Measurements from ENCODE around the gene SNIP1.
"Not testable (repeated sequence)": the region's sequence is repeated elsewhere in the genome, so short reads cannot be mapped to it uniquely, and the experiment has no call there.

SNIP1 gene

DNA sequence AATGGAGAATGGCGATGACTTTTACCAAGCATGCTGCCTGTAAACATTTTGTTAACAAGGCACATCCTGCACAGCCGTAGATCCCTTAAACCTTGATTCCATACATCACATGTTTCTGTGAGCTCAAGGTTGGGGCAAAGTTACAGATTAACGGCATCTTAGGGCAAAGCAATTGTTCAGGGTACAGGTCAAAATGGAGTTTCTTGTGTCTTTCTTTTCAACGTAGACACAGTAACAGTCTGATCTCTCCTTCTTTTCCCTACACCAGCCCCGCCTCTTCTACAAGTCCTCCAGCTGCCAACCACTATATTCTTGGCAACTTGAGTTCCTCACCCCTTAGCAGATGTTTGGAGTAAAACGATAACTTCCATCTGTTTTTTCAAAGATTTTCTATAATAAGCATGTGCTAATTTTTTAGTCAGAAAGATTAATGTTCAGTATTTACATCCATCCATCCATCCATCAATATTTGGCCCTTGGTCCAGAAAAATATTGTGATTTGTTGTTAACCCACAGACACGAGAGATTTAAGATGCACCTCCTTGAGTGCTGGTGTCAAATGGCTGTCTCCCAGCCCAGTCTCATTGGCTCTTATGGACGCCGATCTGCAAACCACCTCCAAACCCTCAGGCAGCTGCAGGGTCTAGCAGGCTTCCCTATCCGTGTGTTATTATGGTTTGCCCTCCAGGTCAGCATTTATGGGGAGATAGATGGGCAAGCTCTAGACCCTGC is 6.5 kb upstream of the SNIP1 start:
- Mint-ChIP-seq H3K9me3 (peaks cover 2% of the 10 kb centered on the region), H3K4me1 (peaks cover 34% of the 10 kb centered on the region), H3K36me3 (ENCODE audit: low read depth) (peaks cover 25% of the 10 kb centered on the region), H3K4me3 (no peak overlapping the region), H3K27me3 (ENCODE audit: low read depth, poor library complexity) (peaks cover 3% of the 10 kb centered on the region), H3K27ac (no peak overlapping the region)
- TF ChIP-seq, protein P1, sequence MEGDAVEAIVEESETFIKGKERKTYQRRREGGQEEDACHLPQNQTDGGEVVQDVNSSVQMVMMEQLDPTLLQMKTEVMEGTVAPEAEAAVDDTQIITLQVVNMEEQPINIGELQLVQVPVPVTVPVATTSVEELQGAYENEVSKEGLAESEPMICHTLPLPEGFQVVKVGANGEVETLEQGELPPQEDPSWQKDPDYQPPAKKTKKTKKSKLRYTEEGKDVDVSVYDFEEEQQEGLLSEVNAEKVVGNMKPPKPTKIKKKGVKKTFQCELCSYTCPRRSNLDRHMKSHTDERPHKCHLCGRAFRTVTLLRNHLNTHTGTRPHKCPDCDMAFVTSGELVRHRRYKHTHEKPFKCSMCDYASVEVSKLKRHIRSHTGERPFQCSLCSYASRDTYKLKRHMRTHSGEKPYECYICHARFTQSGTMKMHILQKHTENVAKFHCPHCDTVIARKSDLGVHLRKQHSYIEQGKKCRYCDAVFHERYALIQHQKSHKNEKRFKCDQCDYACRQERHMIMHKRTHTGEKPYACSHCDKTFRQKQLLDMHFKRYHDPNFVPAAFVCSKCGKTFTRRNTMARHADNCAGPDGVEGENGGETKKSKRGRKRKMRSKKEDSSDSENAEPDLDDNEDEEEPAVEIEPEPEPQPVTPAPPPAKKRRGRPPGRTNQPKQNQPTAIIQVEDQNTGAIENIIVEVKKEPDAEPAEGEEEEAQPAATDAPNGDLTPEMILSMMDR (IDR thresholded peaks at IDR 0.05), result no peak
- no peak for DNase-seq

DNA sequence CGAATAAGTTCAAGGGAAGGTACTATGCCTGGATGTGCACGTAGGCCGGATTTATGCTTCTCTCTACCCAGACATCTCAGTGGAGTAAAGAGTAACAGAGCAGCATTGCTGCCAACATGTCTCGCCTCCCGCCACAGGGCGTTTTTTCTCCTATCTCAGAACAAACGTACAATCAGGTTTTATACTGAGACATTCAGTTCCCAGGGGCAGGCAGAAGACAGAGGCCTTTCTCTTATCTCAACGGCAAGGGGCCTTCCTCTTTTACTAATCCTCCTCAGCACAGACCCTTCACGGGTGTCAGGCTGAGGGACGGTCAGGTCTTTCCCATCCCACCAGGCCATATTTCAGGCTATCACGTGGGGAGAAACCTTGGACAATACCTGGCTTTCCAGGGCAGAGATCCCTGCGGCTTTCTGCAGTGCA is 5.9 kb upstream of the SNIP1 start:
- not testable (repeated sequence) for H3K27me3 Mint-ChIP-seq (ENCODE audit: low read depth, poor library complexity); H3K4me3 Mint-ChIP-seq; H3K9me3 Mint-ChIP-seq; H3K27ac Mint-ChIP-seq; DNase-seq
- Mint-ChIP-seq H3K4me1 (peaks cover 34% of the 10 kb centered on the region), H3K36me3 (ENCODE audit: low read depth) (peaks cover 22% of the 10 kb centered on the region)

DNA sequence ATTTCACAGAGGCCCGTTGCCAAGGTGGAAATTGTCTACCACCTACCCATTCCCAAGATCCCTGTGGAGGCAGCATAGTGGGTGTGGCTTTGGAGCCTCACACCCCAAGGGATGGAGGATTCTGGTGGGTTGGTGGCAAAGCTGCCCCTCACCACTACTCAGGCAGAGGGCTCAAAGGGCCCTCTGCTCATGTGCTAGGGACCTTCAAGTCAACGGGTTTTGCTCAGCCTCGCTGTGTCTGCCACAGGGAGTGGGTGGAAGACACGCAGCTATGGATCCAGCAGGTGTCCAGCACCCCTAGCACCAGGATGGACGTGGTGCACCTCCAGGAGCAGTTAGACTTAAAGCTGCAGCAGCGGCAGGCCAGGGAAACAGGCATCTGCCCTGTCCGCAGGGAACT is 5.0 kb upstream of the SNIP1 start:
- TF ChIP-seq, protein P1 (IDR thresholded peaks at IDR 0.05), result no peak
- Mint-ChIP-seq H3K4me3 (peak overlapping the region; percentile 45), H3K27me3 (ENCODE audit: low read depth, poor library complexity) (peaks cover 3% of the 10 kb centered on the region), H3K9me3 (peaks cover 12% of the 10 kb centered on the region), H3K27ac (no peak overlapping the region), H3K36me3 (ENCODE audit: low read depth) (peaks cover 22% of the 10 kb centered on the region), H3K4me1 (peaks cover 36% of the 10 kb centered on the region)
- no peak for DNase-seq

DNA sequence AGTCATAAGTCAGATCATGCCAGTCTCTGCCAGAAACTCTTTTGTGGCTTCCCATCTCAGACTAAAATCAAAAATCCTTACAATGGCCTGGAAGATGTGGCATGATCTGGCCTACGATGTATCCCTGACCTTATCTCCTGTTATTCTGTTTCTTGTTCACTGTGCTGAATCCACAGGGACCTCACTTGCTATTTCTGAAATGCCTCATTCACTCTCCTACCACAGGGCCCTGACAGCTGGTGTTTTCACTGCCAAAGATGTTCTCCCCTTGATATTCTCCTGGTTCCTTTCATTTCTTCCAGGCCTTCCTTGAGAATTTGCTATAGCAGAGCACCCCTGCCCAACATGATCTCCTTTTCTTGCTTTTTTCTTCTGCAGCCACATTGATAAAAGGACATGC is 4.3 kb upstream of the SNIP1 start:
- Mint-ChIP-seq H3K4me1 (peaks cover 42% of the 10 kb centered on the region), H3K27ac (no peak overlapping the region), H3K4me3 (peak overlapping the region; percentile 97)

DNA sequence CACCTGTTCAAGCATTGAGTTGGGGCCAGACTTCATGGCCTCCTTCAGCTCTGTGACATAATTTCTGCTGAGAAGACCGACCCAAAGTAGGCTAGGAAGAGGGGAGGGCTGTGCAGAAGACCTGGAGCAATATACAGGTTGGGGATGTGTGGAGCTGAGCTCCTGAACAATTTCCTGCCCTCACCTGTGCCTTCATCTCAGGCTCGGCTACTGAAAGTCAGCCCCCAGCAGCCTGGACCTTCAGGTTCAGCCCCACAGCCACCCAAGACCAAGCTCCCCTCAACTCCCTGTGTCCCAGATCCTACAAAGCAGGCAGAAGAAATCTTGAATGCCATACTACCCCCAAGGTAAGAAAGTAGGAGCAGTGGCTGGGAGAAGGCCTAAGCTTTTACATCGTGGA is 3.3 kb upstream of the SNIP1 start:
- no peak for DNase-seq
- peaks cover 28% of the 10 kb centered on the region for H3K36me3 Mint-ChIP-seq (ENCODE audit: low read depth)
- H3K4me3 Mint-ChIP-seq, result peak overlapping the region; percentile 97
- peak overlapping the region; percentile 98 for H3K27ac Mint-ChIP-seq
- peaks cover 12% of the 10 kb centered on the region for H3K9me3 Mint-ChIP-seq
- peaks cover 52% of the 10 kb centered on the region for H3K4me1 Mint-ChIP-seq
- peaks cover 3% of the 10 kb centered on the region for H3K27me3 Mint-ChIP-seq (ENCODE audit: low read depth, poor library complexity)
- TF ChIP-seq, protein P1 (IDR thresholded peaks at IDR 0.05), result no peak

More for the DNA sequence above, 4.3 kb upstream of the SNIP1 start:
- DNase-seq, result no peak
- Mint-ChIP-seq H3K9me3 (peaks cover 12% of the 10 kb centered on the region), H3K27me3 (ENCODE audit: low read depth, poor library complexity) (peaks cover 3% of the 10 kb centered on the region), H3K36me3 (ENCODE audit: low read depth) (peaks cover 22% of the 10 kb centered on the region)
- TF ChIP-seq, protein P1 (IDR thresholded peaks at IDR 0.05), result no peak

DNA sequence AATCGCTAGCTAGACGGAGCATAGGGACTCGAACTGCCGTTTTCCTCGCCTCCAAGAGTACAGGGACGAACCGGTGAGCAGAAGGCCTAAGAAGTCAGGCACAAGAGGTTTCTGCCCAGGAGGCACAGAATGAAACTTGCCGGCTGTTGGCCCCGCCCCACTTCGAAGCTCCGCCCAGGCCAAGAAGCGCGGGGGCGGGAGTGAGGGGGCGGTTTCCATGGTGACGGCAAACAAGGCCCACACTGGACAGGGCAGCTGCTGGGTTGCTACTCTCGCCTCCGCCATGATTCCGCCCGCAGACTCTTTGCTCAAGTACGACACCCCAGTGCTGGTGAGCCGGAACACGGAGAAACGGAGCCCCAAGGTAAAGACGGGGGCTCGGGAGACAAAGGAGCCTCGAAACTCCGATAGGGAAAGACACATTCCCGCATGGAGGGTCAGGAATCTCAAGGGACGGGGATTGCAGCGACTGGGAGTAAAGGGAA is 2.7 kb upstream of the SNIP1 start, which contains the start of gene DNALI1:
Gene DNALI1, plus strand, starts transcription at position 229 of the 485 bp plus-strand sequence. Its CDS starts 55 bp downstream, at position 284.
- H3K27me3 Mint-ChIP-seq (ENCODE audit: low read depth, poor library complexity), result peaks cover under 1% of the 10 kb centered on the region
- H3K9me3 Mint-ChIP-seq, result peaks cover 12% of the 10 kb centered on the region
- peak within 1 kb of the TSS; percentile 97 for H3K4me3 Mint-ChIP-seq
- H3K36me3 Mint-ChIP-seq (ENCODE audit: low read depth), result peaks cover 29% of the 10 kb centered on the region
- peak; percentile 96 for DNase-seq
- H3K27ac Mint-ChIP-seq, result peak within 1 kb of the TSS; percentile 98
- TF ChIP-seq, protein P1 (IDR thresholded peaks at IDR 0.05), result no peak
- H3K4me1 Mint-ChIP-seq, result peaks cover 58% of the 10 kb centered on the region
